RPMI8226 (cell line): Measurements from ENCODE around the gene ATP6V0E1.

ENCODE experiments used
- DNase-seq: peaks from one replicate; pipeline ENCODE4 v3.0.0-alpha.2; 2015

Gene ATP6V0E1

DNA sequence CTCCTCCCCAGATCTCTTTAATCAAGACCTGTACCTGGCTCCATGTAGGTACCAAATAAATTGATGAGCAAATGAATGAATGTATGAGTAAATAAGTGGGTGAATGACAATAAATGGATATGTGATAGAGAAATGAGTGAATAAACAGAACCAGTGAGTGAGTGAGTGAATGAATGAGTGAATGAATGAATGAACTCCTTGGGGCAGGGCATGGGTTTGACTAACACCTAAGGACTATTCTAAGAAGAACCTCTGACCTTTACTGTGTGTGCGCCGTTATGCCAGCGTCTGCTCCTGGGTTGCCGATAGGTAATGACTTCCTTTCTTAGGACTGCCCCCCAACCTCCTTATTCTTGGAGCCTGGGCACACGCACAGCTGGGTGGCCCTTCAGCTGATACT is 26.1 kb upstream of the ATP6V0E1 start:
- DNase-seq = no peak

DNA sequence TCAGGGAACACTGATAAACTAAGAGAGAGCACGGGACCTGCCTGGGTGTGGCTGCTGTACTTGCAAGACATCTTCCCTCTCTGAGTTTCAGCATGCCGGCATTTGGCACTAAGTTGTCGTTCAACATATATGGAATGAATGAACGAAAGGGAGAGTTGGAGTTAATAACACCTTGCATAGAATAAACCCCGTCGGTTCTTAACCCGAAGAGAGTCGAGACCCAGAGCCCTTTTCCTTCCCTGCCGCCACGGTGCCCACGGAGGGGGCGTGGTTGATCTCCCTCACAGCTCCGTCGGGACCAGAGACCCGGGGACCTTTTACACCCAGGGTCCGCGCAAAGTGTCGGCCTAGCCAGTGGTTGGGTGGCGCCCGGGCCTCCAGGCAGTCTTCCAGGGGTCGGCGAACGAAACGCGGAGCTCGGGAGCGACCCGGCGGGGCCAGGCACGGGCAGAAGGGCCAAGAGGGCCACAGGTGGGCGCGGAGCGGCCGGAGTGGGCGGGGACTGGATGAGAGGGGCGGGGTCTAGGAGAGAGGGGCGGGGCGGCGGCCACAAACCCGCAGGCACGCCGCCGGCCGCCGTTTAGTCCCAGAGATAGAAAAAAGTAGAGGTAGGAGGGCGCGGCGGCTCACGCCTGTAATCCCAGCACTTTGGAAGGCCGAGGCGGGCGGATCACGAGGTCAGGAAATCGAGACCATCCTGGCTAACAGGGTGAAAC is 25.1 kb upstream of the ATP6V0E1 start:
- DNase-seq = peak; percentile 76

DNA sequence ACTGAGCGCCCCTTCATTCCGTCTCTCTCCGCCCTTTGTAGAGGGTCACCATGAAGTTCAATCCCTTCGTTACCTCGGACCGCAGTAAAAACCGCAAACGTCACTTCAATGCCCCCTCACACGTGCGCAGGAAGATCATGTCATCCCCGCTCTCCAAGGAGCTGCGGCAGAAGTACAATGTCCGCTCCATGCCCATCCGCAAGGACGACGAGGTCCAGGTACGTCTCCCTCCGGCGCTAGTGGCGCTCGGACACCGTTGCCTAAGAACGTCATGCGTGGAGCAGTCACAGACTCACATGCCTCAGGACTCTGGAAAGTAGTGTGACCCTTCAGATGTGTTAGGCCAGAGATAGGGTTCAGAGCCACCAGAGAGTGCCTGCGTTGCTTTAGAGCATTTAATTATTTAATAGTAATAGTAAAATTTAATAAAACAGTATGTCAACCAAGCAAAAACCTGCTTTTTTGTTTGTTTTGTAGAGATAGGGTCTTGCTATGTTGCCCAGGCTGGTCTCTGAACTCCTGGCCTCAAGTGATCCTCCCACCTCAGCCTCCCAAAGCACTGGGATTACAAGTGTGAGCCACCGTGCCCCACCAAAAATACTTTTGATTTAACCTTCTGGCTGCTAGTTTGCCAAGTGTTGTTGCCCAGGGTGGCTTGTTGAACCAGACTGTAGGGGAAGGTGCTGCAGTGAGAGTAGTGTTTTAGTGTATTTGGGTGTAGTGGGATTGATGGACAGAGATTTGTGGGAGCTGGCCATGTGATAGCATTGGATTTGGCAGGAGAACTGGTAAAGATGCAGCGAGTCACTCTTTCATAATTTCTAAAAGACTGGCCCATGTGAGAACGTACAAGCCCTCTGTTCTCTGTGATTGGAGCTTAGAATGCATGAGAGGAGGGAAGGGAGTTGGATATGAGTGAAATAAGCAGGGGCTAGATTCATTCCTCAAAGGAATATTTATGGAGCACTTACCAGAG is 23.5 kb upstream of the ATP6V0E1 start:
- DNase-seq = no peak

DNA sequence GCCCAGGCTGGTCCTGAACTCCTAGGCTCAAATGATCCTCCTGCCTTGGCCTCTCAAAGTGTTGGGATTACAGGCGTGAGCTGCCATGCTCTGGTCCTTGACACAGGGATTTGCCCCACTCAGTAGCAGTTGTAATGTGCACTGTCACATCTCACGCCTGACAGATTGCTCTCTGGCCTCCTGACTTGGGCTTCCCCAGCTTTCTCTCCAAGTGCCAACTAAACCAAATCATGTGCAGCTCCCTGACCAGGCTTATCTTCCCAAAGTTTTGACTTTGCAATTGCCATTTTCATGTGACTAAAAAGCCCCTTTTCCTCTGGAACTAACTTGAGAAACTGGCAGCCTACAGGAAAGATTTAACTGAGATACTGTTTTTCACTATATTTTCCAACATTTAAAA is 13.7 kb upstream of the ATP6V0E1 start:
- DNase-seq = no peak

DNA sequence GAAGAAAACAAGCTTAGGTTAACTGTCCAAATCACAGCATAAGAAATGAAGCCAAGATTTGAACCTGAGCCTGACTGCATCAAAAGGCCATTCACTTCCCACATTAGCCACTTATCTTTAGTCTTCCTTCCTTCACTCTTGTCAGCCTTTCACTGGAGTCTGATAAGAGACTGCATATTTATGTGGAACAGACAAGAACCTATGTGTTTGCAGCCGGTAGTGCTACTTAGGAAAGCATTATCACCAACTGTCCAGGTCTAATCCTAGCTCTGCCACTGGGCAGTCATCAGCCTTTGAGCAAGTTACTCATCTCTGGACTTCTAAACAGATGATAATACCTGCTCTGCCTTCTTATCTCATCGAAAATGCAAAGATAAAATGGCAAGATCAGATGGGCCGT is 12.1 kb upstream of the ATP6V0E1 start:
- no peak for DNase-seq

DNA sequence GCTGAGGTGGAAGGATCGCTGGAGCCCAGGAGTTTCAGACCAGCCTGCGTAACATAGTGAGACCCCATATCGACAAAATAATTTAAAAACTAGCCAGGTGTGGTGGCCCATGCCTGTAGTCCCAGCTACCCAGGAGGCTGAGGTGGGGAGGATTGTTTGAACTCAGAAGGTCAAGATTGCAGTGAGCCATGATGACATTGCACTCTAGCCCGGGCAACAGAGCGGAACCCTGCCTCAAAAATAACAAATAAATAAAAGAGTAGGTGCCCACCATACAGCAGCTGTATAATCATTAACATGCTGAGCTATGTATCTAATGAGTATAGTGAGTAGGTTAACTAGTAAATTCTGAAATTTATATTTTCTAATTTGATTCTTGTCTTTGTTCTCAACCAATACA is 11.0 kb upstream of the ATP6V0E1 start:
- no peak for DNase-seq

DNA sequence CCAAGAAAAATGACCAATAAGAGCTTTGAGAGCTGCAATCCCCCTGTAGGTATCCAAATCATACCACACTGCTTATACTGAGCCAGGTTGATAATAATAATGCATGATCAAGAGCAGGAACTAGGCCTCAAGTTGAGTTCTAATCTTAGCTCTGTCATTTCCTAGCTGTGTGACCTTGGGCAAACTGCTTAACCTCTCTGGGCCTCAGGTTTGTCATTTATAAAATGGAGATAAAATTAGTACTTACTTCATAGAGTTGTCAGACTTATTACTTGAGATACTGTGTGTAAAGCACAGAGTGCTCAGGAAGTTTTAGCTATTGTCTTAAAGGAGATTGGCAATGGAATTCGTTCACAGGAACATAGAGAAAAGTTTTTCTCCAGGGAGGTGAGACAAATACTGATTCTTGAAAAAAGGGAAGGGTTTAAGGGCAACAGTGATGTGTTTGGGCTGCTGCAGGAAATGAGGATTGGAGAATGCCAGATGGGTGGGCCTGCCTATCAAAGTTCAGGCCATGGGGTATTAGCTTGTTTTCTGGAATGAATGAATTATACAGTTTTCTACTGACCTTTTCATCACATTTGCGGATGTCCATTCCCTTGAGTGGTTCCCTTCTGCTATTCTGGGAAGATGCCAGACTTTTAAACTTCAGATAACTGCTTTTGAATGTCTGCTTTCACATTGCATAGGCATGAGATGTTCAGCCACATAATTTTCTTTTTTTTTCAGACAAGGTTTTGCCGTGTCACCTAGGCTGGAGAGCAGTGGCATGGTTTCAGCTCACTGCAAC is 10.2 kb upstream of the ATP6V0E1 start:
- no peak for DNase-seq

DNA sequence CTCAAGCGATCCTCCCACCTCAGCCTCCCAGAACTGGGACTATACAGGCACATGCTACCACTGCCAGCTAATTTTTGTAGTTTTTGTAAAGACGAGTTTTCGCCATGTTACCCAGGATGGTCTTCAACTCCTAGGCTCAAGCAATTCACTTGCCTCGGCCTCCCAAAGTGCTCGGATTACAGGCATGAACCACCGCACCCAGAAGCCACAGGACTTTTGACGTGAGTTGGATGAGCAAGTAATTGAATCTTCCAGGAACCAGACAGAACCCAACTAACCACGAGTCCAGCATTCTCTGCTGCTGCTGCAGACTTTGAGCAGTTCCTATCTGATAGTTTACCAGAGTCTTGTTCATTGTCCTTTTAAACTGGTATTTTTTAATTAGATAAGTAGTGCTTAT is 9.6 kb upstream of the ATP6V0E1 start:
- no peak for DNase-seq

DNA sequence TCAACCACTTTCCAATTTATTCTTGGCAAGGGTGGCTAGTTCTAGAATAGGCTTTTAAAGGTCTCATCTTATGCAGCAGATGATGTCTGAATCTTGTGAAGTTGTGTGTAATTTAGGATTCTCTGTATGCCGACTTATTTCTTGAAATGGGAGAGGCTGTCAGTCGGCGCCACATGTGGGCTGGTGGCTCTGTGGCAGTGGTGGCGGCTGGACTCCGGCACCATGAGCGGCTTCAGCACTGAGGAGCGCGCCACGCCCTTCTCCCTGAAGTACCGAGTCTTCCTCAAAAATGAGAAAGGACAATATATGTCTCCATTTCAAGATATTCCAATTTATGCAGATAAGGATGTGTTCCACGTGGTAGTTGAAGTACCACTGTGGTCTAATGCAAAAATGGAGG is 8.3 kb upstream of the ATP6V0E1 start:
- DNase-seq = no peak

DNA sequence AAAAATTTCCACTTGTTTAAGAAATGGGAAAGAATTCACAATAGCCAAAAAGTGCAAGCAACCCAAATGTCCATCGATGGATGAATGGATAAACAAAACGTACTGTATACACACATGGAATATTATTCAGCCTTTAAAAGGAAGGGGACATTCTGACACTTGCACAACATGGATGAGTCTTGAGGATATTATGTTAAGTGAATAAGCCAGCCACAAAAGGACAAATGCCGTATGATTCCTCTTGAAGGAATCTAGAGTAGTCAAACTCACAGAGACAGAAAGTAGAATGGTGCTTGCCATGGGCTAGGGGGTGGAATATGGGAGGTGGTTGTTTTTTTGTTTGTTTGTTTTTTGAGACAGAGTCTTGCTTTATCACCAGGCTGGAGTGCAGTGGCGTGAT is 3.8 kb upstream of the ATP6V0E1 start:
- DNase-seq = no peak

DNA sequence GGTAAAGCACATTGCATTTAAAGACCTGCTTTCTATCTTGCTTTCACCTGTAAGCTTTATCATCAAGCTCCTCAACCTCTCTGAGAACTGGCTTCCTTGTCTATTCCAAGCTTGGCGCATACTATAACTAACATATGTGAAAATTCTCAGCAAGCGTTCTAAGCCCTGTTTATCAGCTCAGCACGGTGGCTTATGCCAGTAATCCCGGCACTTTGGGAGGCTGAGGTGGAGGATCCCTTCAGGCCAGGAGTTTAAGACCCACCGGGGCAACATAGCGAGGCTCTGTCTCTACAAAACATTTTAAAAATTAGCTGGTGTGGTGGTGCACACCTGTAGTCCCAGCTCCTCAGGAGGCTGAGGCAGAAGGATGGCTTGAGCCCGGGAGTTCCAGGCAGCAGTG is 1.6 kb upstream of the ATP6V0E1 start:
- DNase-seq = no peak

DNA sequence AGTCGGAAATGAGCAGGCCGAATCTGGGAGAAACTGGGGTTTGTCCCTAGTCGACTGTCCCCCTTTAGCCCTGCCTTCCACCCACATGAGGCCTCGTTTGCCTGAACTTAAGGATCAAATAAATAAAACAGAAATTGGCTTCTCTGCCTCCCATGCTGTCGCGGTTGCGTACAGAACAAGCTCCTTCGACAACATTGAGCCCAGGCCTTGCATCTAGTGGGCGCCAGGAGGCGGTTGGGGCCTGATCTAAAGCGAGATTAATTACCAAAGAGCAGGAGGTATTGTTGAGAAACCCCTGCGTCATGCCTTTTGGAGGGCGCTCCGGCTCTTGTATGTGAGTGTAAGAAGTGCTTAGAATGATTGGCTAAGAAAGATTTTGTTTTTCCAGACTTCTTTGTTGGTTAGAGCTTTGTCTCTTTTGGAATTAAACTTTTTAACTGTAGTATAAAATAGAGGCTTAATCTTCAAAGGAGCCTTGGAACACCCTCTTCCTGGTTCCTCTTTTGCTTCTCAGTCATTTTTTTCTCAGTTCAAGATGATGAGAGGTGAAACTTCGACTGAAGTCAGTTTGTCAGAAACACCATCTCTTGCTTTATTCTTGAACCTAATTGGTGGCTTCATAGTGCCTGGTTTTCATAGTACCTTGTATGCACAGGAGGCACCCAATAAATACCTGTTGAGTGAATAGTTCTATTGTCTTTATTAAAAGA is 828 bp downstream of the ATP6V0E1 start:
- peak; percentile 90 for DNase-seq

DNA sequence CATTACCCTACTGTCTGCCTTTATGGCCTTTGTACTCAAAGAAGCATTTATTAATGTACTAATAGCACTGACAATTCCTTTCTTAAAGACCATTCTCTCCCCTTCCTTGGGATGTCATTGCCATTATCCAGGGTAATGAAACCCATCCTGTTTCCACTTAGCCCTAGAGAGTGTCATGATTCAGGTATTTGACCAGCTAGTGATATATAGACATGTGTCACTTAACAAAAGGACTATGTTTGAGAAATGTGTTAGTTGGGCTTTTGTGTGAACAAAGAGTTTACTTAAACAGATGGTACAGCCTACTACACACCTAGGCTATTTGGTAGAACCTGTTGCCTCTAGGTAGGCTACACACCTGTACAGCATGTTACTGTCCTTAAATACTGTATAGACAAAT is 2.0 kb downstream of the ATP6V0E1 start:
- no peak for DNase-seq

DNA sequence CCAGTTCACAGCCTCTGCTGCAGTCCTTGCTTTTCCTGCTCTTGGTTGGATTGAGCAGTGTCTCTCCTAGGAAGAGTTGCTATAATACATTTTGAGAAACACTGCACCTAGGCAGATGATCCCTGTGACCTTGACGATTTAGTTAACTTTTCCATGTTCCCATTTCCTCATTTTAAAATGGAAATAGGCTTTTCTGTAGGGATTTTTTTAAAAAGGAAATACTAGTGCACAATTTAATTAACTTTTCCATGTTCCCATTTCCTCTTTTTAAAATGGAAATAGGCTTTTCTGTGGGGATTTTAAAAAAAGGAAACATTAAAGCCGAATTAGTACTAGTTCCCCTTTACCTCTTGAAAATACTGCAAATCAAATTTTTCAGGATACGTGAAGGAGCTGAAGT is 4.7 kb downstream of the ATP6V0E1 start:
- DNase-seq = no peak

DNA sequence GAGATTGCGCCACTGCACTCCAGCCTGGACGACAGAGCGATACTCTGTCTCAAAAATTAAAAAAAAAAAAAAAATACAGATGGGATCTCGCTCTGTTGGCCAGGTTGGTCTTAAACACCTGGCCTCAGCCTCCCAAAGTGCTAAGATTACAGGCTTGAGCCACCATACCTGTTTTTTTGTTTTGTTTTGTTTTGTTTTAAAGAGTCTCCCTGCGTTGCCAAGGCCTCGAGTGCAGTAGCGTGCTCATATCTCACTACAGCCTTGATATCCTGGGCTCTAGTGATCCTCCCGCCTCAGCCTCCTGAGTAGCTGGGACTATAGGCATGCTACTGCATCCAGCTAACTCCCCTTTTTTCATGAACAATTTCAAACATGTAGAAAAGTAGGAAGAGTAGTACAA is 7.2 kb downstream of the ATP6V0E1 start:
- no peak for DNase-seq

DNA sequence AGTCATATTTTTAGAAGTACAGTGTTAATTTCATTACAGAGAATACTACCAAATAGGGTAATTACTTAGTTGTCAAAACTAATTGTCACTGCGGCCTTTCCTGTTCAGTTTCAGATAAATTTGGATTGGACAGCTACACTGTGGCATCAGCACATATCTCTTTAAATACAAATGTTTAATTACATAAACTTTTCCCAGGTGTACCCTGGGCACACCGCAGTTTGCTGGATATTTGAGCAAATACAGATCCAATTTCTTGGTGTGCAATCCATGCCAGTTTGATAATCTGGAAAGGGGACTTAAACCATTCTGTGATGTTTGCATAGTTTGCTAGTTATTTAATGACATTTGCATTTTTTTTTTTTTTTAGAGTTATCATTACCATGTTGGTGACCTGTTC is 10.8 kb downstream of the ATP6V0E1 start:
- DNase-seq = no peak

DNA sequence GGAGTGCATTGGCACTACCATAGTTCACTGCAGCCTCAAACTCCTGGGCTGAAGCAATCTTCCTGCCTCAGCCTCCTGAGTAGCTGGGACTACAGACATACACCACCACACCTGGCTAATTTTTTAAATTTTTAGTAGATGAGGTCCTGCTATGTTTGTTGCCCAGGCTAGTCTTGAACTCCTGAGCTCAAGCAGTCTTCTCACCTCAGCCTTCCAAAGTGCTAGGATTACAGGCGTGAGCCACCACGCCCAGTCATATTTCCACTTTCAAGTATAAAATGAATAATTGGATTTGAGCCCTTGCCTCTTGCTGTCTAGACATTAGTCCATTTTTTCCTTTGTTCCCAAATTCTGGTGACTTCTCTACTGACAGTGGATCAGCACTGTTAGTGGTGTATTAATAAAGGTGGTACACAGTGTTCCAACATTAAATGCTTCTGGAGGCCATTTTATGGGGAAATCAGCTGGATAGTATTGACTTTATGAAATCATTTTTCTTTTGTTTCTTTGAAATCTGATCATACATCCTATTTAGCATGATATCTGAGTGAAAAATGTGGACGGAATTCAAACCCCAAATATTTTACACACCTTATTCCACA is 15.9 kb downstream of the ATP6V0E1 start:
- no peak for DNase-seq

DNA sequence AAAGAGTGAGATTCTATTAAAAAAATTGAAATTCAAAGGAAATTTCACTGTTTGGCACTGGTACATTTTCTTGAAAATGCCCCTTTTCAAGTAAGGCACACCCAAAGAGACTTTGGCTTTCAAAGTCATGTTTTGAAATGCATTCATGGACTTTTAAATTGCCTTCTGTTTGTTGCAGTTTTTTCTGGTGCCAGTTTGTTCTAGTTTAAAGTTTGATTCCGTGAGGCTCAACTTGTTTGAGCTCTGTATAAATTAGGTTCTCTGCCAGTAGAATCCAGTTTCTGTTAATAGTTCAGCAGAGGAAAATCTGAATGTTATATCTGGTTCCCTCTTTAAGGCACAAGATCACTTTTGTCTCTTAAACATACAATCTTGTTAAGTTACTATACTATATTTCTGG is 16.4 kb downstream of the ATP6V0E1 start:
- DNase-seq = no peak

DNA sequence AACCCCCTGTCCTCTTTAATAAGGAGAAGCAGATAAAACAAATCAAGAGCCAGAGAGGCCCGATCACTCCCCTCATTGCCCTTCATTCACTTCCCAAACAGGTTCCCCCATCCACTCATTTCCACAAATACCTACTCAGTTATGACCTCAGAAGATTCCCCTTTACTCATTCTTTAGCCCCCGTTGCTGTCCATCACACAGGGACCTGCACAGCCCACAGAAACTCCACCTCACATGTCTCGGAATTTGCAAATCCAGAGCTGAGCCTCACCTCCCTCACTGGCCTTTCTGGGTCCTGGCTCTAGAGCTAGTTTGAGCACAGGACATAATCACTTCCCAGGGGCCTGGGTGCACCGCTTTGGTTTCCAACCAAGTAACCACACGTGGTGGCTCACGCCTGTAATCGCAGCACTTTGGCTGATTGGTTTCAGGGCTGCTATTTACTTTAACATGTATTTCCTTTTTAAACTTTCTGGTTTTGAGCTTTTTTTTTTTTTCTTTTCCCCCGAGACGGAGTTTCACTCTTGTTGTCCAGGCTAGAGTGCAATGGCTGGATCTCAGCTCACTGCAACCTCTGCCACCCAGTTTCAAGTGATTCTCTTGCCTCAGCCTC is 17.8 kb downstream of the ATP6V0E1 start:
- DNase-seq = no peak

DNA sequence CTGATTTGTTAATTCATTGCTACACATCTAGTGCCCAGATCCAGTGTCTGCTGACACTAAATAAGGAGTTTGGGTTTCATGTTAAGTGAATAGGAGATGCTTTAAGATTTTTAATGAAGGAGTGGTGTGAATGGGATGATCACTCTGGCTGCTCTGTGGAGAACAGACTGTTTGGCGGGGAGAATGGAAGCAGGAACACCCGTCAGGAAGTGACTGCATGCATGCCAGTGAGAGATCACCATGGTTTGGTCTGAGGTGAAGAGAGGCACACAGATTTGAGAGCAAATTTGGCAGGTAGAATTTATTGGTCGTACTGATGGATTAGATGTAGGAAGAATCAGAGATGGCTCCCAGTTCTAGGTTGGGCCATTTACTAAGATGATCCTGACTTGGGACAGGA is 19.8 kb downstream of the ATP6V0E1 start:
- no peak for DNase-seq

DNA sequence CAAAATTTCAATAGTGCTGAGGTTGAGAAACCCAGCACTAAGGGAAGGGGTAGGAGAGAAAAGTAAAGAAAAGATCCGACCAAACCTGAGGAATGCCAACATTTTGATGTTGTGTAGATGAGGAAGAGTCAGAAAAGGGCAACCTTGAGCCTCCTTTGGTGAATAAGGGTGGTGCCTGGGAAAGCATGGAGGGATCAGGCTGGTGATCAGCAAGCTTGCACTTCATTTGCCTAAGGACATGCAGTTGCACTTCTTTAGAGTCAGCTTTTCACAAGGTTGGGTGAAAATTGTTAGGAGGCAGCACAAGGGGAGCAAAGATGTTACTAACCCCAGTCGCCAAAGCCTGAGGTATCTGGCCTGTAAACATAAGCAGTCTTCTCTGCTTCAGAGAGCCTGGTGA is 20.4 kb downstream of the ATP6V0E1 start:
- DNase-seq = no peak

DNA sequence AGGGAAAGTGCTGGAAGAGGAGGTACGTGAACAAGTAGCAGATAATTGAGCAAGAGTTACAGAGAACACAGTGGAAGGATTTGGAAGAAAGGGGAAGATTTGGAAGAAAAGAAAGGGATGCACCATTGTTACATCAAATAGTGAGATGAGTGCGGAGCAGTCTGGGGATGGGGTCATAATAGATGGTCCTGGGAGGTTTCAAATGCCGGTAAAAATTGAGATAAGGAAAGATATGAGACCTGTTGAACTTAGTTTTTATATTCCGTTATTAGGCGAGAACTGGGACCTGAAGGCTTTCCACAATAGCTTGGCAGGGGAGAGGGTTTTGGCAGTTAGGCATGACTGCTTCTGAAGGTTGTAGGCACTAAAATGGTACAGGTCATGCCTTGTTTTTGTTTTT is 20.9 kb downstream of the ATP6V0E1 start:
- no peak for DNase-seq
